ENCODE data around the gene HES5.
"Not testable (repeated sequence)": the region's sequence is repeated elsewhere in the genome, so short reads cannot be mapped to it uniquely, and the experiment has no call there.

The HES5 gene

GRCh38 chr1:2560299-2561073 is 30.4 kb upstream of the HES5 start:
- no peak for DNase-seq

- no peak for DNase-seq
Measured at GRCh38 chr1:2559509-2560298, 29.6 kb upstream of the HES5 start.

DNA sequence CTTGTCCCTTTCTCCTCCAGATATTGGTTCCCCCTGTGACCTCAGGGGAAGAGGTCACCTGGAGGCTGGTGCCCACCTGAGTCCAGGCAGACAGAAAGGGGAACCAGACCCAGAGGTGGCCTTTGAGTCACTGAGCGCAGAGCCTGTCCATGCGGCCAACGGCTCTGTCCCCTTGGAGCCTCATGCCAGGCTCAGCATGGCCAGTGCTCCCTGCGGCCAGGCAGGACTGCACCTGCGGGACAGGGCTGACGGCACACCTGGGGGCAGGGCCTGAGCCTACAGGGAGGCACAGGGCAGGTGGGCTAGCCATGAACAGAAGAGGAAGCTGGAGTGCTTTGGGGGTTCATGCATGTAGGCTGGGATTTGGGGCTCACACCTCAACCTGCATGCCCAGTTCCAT is 28.8 kb upstream of the HES5 start:
- no peak for DNase-seq

DNA sequence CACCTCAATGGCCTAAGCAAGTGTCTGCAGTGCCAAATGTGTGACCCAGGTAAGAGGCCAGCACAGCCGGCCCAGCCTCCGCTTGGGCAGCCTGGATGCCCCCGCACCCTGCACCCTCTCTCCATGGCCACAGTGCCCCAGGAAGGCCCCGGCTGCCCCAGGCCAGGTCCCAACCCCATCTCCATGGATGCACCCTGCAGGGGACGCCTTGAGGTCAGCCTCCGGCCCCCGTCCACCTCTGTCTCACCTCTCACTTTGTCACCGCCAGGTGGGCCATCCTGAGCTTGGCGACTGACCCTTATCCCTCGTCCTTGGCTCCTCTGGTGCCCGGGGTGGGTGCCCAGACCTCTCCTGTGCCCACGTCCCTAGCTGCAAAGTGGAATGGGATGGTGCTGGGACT is 28.4 kb upstream of the HES5 start:
- no peak for DNase-seq

- no peak for DNase-seq
Measured at GRCh38 chr1:2557482-2558400, 27.7 kb upstream of the HES5 start.

GRCh38 chr1:2556678-2557481 is 26.8 kb upstream of the HES5 start:
- peak; percentile 55 to 59 for DNase-seq

GRCh38 chr1:2556277-2556677 is 26.2 kb upstream of the HES5 start, which contains the start of gene TNFRSF14:
Gene TNFRSF14, plus strand, starts transcription at chr1:2556371. Its CDS starts 294 bp downstream, at chr1:2556665.
- DNase-seq, result peak; percentile 78 to 81

- peak; percentile 76 to 86 for DNase-seq
Measured at GRCh38 chr1:2555634-2556276, 25.7 kb upstream of the HES5 start.

DNA sequence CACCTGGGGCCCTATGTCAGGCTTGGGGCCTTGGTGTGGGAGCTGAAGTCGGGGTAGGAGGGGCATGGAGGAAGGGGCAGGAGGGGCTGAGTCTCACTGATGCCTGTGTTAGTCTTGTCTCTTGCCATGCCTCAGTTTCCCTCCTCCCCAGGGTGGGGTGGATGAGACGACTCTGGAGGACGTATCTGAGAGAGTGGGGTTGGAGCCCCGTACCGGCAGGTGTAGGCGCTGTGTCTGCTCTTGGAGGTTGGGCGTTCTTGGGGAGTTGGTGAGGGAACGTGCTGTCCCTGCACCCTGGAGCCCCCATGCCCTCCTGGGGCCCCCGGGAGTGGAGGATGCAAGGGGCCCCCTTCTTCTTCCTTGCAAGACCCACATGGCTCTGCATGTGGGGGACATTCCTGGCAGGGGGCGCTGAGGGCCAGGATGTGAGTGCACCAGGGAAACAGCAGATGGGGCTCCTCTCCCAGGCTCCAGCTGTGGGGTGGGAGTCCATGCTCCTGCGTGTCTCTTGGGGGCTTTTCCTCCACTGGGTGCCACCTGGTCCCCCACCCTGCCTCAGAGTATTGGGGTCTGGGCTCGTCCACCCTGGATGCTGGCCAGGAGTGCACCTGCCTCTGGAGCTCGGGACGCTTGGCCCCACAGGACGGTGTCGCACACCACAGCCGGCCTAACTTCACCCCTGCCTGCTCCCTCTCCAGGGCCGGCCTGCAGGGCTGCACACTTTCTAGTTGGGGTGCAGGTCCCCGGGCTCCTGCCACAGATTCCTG is 24.7 kb upstream of the HES5 start:
- DNase-seq, result peak; percentile 63 to 73

- no peak for DNase-seq
Measured at GRCh38 chr1:2553871-2554620, 24.0 kb upstream of the HES5 start.

GRCh38 chr1:2553076-2553475 is 23.0 kb upstream of the HES5 start:
- not testable (repeated sequence) for DNase-seq

GRCh38 chr1:2552189-2552588 is 22.1 kb upstream of the HES5 start:
- DNase-seq, result no peak

DNA sequence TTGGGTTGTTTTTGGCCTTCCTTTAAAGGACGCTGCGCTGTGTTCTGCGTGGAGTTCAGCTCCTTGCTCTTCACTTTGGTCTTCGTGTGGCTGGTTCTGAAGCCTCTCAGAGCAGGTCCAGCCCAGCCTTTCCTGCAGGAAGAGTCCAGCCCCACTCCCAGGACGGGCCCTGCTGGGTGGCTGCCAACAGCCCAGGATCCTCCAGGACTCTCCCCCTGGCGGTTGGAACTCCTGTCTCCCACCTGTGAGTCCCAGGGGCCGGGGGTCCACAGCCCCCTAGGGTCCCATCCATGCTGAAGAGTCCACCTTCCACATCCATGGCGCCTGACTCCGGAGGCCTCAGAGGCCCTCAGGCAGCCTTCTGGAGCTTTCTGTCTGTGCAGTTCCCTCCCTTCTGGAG is 21.5 kb upstream of the HES5 start:
- DNase-seq, result not testable (repeated sequence)

GRCh38 chr1:2550309-2550861 is 20.3 kb upstream of the HES5 start:
- DNase-seq, result not testable (repeated sequence)

DNA sequence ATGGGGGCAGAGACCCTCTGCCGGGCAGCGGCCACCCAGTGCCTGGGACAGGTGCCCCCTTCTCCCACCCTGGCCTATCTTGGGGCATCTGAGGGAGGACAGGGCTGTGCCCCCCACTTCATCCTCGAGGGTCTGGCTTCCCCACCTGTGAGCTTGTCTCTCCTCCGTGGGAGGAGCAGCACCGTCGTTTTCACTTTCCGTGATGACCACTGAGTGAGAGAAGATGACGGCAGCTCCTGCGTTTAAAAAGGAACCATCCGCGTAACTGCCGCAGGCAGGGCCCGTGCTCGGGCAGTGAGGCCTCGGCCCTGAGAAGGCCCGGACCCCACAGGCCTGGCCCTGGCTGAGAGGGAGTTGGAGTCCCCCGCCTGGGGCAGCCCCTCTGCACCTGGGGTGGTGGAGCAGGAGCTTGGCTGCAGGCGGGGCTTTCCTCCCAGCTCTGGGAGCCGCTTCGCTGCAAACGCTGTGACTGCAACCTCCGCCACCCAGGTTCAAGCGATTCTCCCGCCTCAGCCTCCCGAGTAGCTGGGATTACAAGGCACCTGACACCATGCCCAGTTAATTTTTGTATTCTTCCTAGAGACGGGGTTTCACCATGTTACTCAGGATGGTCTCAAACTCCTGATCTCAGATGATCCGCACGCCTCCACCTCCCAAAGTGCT is 19.4 kb upstream of the HES5 start:
- not testable (repeated sequence) for DNase-seq

- peak; percentile 88 for DNase-seq
Measured at GRCh38 chr1:2548068-2548589, 18.1 kb upstream of the HES5 start.

DNA sequence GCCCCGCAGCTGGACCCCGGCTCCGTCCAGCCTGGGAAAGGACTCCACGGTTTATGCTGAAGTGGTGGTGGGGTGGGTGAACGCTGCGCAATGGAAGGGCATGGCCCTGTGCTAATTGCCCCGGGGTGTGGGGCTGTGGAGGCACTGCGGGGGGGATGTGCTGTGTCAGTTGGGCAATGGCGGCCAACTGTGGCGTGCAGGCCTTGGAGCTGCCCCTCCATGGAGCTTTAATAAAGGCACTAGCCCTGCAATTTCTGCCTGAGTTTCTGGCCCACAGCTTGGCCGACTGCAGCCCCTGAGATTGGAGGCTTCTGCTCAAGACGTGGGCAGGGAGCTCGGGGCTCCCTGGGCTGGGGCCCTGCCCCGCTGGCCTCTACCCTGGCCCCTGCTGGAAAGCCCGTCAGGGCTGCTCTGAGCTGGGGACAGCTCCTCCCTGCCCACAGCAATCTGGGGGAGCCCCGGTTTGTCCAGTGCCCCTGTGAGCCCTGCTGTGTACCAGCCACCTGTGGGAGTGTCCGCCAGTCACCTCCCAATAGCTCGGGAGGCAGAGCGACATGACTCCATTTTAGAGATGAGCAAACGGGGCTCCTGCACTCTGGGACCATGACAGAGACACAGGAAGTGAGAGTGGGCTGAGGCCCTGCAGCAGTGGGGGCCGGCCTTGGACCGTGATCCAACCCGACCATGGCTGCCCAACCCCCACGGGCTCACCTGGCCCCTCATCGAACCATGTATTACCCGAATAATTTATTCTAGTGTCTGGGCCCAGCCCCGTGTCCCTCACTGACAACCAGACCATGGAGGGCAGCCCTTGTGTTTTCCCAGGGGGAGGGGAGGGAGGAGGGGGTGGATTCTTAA is 17.4 kb upstream of the HES5 start:
- DNase-seq, result peak; percentile 59 to 64
